Smooth muscle cell (in vitro differentiated cells): ENCODE measurements around the gene BBOX1. TPM values are rescaled to one million over a fixed set of nuclear protein-coding genes. Genes with fewer than 3 reads are reported as not detected.
A peak's percentile ranks its signal among the peaks of the same experiment; 100 is the strongest.

Source experiments
- DNase-seq: peaks from one replicate; lab custom pipeline; 2025; ENCODE audit not compliant: unreplicated experiment; lab: John Stamatoyannopoulos, UW
- H2AFZ ChIP-seq: fragments of 200-600 bp; sonication (generic); 2 replicates; pipeline ENCODE4 v1.6.0; 2016; ENCODE audit warnings: antibody characterized with exemption, low read depth, mild to moderate bottlenecking
- H3F3A ChIP-seq: fragments of 200-600 bp; sonication (generic); 2 replicates; pipeline ENCODE4 v1.6.0; 2017; ENCODE audit warnings: antibody characterized with exemption, low read depth
- H3K27ac ChIP-seq: fragments of 200-600 bp; sonication (generic); 2 replicates; pipeline ENCODE4 v1.5.1; 2016; ENCODE audit warnings: low read depth, mild to moderate bottlenecking
- H3K27me3 ChIP-seq: fragments of 200-600 bp; sonication (generic); 2 replicates; pipeline ENCODE4 v1.6.1; 2016; ENCODE audit warnings: low read depth, mild to moderate bottlenecking
- H3K36me3 ChIP-seq: fragments of 200-600 bp; sonication (generic); 2 replicates; pipeline ENCODE4 v1.5.1; 2016; ENCODE audit warnings: low read depth
- H3K4me1 ChIP-seq: fragments of 200-600 bp; sonication (generic); 2 replicates; pipeline ENCODE4 v1.5.1; 2016; ENCODE audit warnings: low read depth
- H3K4me2 ChIP-seq: fragments of 200-600 bp; sonication (generic); 2 replicates; pipeline ENCODE4 v1.6.0; 2016; ENCODE audit warnings: mild to moderate bottlenecking
- H3K4me3 ChIP-seq: fragments of 200-600 bp; sonication (generic); 2 replicates; pipeline ENCODE4 v1.5.1; 2016; ENCODE audit warnings: mild to moderate bottlenecking
- H3K79me2 ChIP-seq: fragments of 200-600 bp; sonication (generic); 2 replicates; pipeline ENCODE4 v1.6.0; 2016; ENCODE audit warnings: low read depth, mild to moderate bottlenecking
- H3K9ac ChIP-seq: fragments of 200-600 bp; sonication (generic); 2 replicates; pipeline ENCODE4 v1.6.0; 2016; ENCODE audit warnings: low read depth
- H3K9me3 ChIP-seq: fragments of 200-600 bp; sonication (generic); replicated peaks from 2 replicates; pipeline ENCODE4 v1.5.1; 2016; ENCODE audit warnings: low read depth
- H4K20me1 ChIP-seq: fragments of 200-600 bp; sonication (generic); 2 replicates; pipeline ENCODE4 v1.6.0; 2016; ENCODE audit warnings: low read depth
- CTCF ChIP-seq: fragments of 200-600 bp; sonication (generic); IDR thresholded peaks from 2 replicates; pipeline ENCODE4 v1.5.1; 2017; ENCODE audit warnings: borderline replicate concordance, mild to moderate bottlenecking, antibody characterized with exemption; ENCODE audit not compliant: insufficient read depth, poor library complexity, severe bottlenecking
- WGBS: methylation state at CpG from one replicate; pipeline ENCODE4 v1.1.7; 2016; ENCODE audit warnings: low lambda C conversion rate; 5-methylcytosine and 5-hydroxymethylcytosine counted together
- polyA plus RNA-seq: library from polyadenylated mRNA; unstranded; fragments of >200 nt; fragmentation: Nextera tagmentation; extraction: Ambion mirVana; gene quantifications from 2 replicates; pipeline ENCODE4 v1.2.1, GENCODE V29; 2016
- total RNA-seq: library from RNA; depleted of rRNA; stranded (reverse); fragments of >200 nt; gene quantifications from 2 replicates; pipeline ENCODE4 v1.2.3, GENCODE V29; 2014

BBOX1 gene
- total and polyA plus RNA-seq, 2 experiments from 2014 or later: 0.22 to 0.67 TPM

- no peaks in the 10 kb centered on the region for H4K20me1 ChIP-seq
Observed at GRCh38 chr11:27085111-27085510, 44.5 kb downstream of the BBOX1 start.

GRCh38 chr11:27085605-27086004, 45.0 kb downstream of the BBOX1 start:
- Histone ChIP-seq H3K4me3 (no peak overlapping the region), H2AFZ (no peak overlapping the region), H3K4me2 (peak overlapping the region; percentile 2), H3K27me3 (no peaks in the 10 kb centered on the region), H3K4me1 (peaks cover 15% of the 10 kb centered on the region), H3K27ac (peak overlapping the region; percentile 63), H4K20me1 (no peaks in the 10 kb centered on the region), H3F3A (no peaks in the 10 kb centered on the region), H3K9ac (no peak overlapping the region), H3K79me2 (no peaks in the 10 kb centered on the region), H3K36me3 (no peaks in the 10 kb centered on the region), H3K9me3 (no peaks in the 10 kb centered on the region)
- WGBS: 5% methylated on average over 1 of the region's 1 CpG
- DNase-seq: no peak
- TF ChIP-seq CTCF: no peak

More at GRCh38 chr11:27085111-27085510, 44.5 kb downstream of the BBOX1 start:
- Histone ChIP-seq H3K79me2 (no peaks in the 10 kb centered on the region), H3K27me3 (no peaks in the 10 kb centered on the region), H3K4me1 (peaks cover 15% of the 10 kb centered on the region), H3K4me2 (peak overlapping the region; percentile 2), H3K9me3 (no peaks in the 10 kb centered on the region), H3K9ac (no peak overlapping the region), H2AFZ (no peak overlapping the region), H3K36me3 (no peaks in the 10 kb centered on the region), H3K4me3 (no peak overlapping the region), H3K27ac (peak overlapping the region; percentile 63), H3F3A (no peaks in the 10 kb centered on the region)
- no peak for DNase-seq
- WGBS: 58% methylated on average over 1 of the region's 1 CpG
- no peak for TF ChIP-seq CTCF

- WGBS: 49% methylated on average over 2 of the region's 2 CpGs
- peak overlapping the region; percentile 19 for H3K4me2 ChIP-seq
- no peak for TF ChIP-seq CTCF
- no peak overlapping the region for H3K9ac ChIP-seq
- no peaks in the 10 kb centered on the region for H3K9me3 ChIP-seq
- H3K4me1 ChIP-seq: peaks cover 15% of the 10 kb centered on the region
- H3K36me3 ChIP-seq: no peaks in the 10 kb centered on the region
- H3K79me2 ChIP-seq: peaks cover 3% of the 10 kb centered on the region
- no peak for DNase-seq
- H3F3A ChIP-seq: no peaks in the 10 kb centered on the region
- no peaks in the 10 kb centered on the region for H3K27me3 ChIP-seq
- H4K20me1 ChIP-seq: no peaks in the 10 kb centered on the region
- H3K27ac ChIP-seq: peak overlapping the region; percentile 58
- H3K4me3 ChIP-seq: no peak overlapping the region
- no peak overlapping the region for H2AFZ ChIP-seq
Observed at GRCh38 chr11:27087432-27087831, 46.8 kb downstream of the BBOX1 start.

- TF ChIP-seq CTCF: no peak
- Histone ChIP-seq H3K27me3 (no peaks in the 10 kb centered on the region), H3K79me2 (peaks cover 3% of the 10 kb centered on the region), H3K9me3 (no peaks in the 10 kb centered on the region), H3K27ac (peak overlapping the region; percentile 58), H3K4me2 (peak overlapping the region; percentile 19), H3K4me1 (peaks cover 15% of the 10 kb centered on the region), H3K4me3 (no peak overlapping the region), H2AFZ (no peak overlapping the region), H4K20me1 (no peaks in the 10 kb centered on the region), H3K9ac (no peak overlapping the region), H3F3A (no peaks in the 10 kb centered on the region), H3K36me3 (no peaks in the 10 kb centered on the region)
- DNase-seq: no peak
Observed at GRCh38 chr11:27088353-27088752, 47.7 kb downstream of the BBOX1 start.
